Activated CD4-positive, alpha-beta T cell treated with anti-CD3 and anti-CD28 coated beads, Interleukin-2, amount 50 U/mL, for 1 hour (primary cell): Measurements from ENCODE around the gene VAV2.

ENCODE experiments used
- DNase-seq: peaks from one replicate; pipeline ENCODE4 v3.0.0-alpha.2; 2020

Gene VAV2

GRCh38 chr9:133991964-133992779 lies at the start of gene VAV2:
VAV2 (minus strand) TSS chr9:133992324; CDS start chr9:133992278, 46 bp downstream.
- DNase-seq, result no peak

- DNase-seq, result no peak
Observed at GRCh38 chr9:134041649-134041962, 49.5 kb upstream of the VAV2 start.

GRCh38 chr9:134040781-134041648 lies 48.9 kb upstream of the VAV2 start:
- no peak for DNase-seq

GRCh38 chr9:134040176-134040565 lies 48.0 kb upstream of the VAV2 start:
- DNase-seq, result no peak

- no peak for DNase-seq
Observed at GRCh38 chr9:134039386-134040175, 47.5 kb upstream of the VAV2 start.

GRCh38 chr9:134037641-134038040 lies 45.5 kb upstream of the VAV2 start:
- DNase-seq, result no peak

- no peak for DNase-seq
Observed at GRCh38 chr9:134036130-134036529, 44.0 kb upstream of the VAV2 start.

- DNase-seq, result no peak
Observed at GRCh38 chr9:134035041-134036039, 43.2 kb upstream of the VAV2 start.

GRCh38 chr9:134034215-134035040 lies 42.3 kb upstream of the VAV2 start:
- DNase-seq, result no peak

- DNase-seq, result no peak
Observed at GRCh38 chr9:134033516-134034214, 41.5 kb upstream of the VAV2 start.

- DNase-seq, result no peak
Observed at GRCh38 chr9:134032456-134033222, 40.5 kb upstream of the VAV2 start.

GRCh38 chr9:134031783-134032182 lies 39.7 kb upstream of the VAV2 start:
- DNase-seq, result no peak

GRCh38 chr9:134030821-134031470 lies 38.8 kb upstream of the VAV2 start:
- DNase-seq, result no peak

- DNase-seq, result no peak
Observed at GRCh38 chr9:134029248-134030226, 37.4 kb upstream of the VAV2 start.

GRCh38 chr9:134028575-134029247 lies 36.6 kb upstream of the VAV2 start:
- DNase-seq, result no peak

GRCh38 chr9:134028076-134028475 lies 36.0 kb upstream of the VAV2 start:
- DNase-seq, result no peak

- no peak for DNase-seq
Observed at GRCh38 chr9:134027561-134027960, 35.4 kb upstream of the VAV2 start.
